RWPE2 (cell line): Measurements from ENCODE around the gene KRTAP4-16.
"Not testable (repeated sequence)": the region's sequence is repeated elsewhere in the genome, so short reads cannot be mapped to it uniquely, and the experiment has no call there.

Experiments
- ATAC-seq: fragments of 200-7000 bp; cut with Tn5 transposase; 3 replicates; pipeline ENCODE4 v1.9.1; 2021; ENCODE audit warnings: low read depth
- DNase-seq: peaks from one replicate; pipeline ENCODE4 v3.0.0-alpha.2; 2020; ENCODE audit warnings: low spot score
- H3K27ac ChIP-seq: fragments of 450-650 bp; 2 replicates; pipeline ENCODE4 v1.5.1; 2017; ENCODE audit warnings: mild to moderate bottlenecking; ENCODE audit not compliant: poor library complexity, severe bottlenecking
- H3K27me3 ChIP-seq: fragments of 250-450 bp; sonication (Bioruptor Pico); 2 replicates; pipeline ENCODE4 v1.5.1; 2021; ENCODE audit warnings: mild to moderate bottlenecking, moderate library complexity; ENCODE audit not compliant: insufficient read depth, poor library complexity, severe bottlenecking
- H3K36me3 ChIP-seq: fragments of 250-450 bp; sonication (Bioruptor Pico); 2 replicates; pipeline ENCODE4 v1.5.1; 2020; ENCODE audit warnings: low read depth, mild to moderate bottlenecking, moderate library complexity
- H3K4me1 ChIP-seq: fragments of 250-450 bp; sonication (Bioruptor Pico); 2 replicates; pipeline ENCODE4 v1.5.1; 2021; ENCODE audit warnings: mild to moderate bottlenecking, moderate library complexity; ENCODE audit not compliant: insufficient read depth, poor library complexity, severe bottlenecking
- H3K4me3 ChIP-seq: fragments of 250-450 bp; sonication (Bioruptor Pico); 2 replicates; pipeline ENCODE4 v1.5.1; 2021; ENCODE audit warnings: mild to moderate bottlenecking, moderate library complexity; ENCODE audit not compliant: severe bottlenecking
- H3K9me3 ChIP-seq: fragments of 250-450 bp; sonication (Bioruptor Pico); 2 replicates; pipeline ENCODE4 v1.5.1; 2021; ENCODE audit warnings: mild to moderate bottlenecking, moderate library complexity; ENCODE audit not compliant: severe bottlenecking
- CTCF ChIP-seq: fragments of 450-650 bp; IDR thresholded peaks from one replicate; pipeline ENCODE4 v1.5.1; 2017; ENCODE audit warnings: mild to moderate bottlenecking, moderate library complexity; ENCODE audit not compliant: poor library complexity, severe bottlenecking

KRTAP4-16 gene

GRCh38 chr17:41101586-41102259, at the start of gene KRTAP4-16:
Gene KRTAP4-16, minus strand, starts transcription at chr17:41102209. Its CDS starts 0 bp downstream, at chr17:41102209.
- Histone ChIP-seq H3K4me3 (no peak within 1 kb of the TSS), H3K27ac (peak within 1 kb of the TSS; percentile 70), H3K9me3 (peaks cover 3% of the 10 kb centered on the region), H3K36me3 (no peaks in the 10 kb centered on the region), H3K27me3 (no peaks in the 10 kb centered on the region), H3K4me1 (peaks cover 33% of the 10 kb centered on the region)
- TF ChIP-seq CTCF: no peak
- ATAC-seq: no peak
- DNase-seq: no peak

- H3K27ac ChIP-seq: no peak overlapping the region
- no peak for TF ChIP-seq CTCF
Observed at GRCh38 chr17:41151525-41151924, 49.5 kb upstream of the KRTAP4-16 start.

GRCh38 chr17:41150026-41150425, 48.0 kb upstream of the KRTAP4-16 start:
- H3K36me3 ChIP-seq: no peaks in the 10 kb centered on the region
- H3K4me1 ChIP-seq: peaks cover 8% of the 10 kb centered on the region
- TF ChIP-seq CTCF: no peak
- DNase-seq: no peak
- H3K9me3 ChIP-seq: no peaks in the 10 kb centered on the region
- H3K4me3 ChIP-seq: no peak overlapping the region
- H3K27ac ChIP-seq: no peak overlapping the region
- ATAC-seq: no peak
- no peaks in the 10 kb centered on the region for H3K27me3 ChIP-seq

More at GRCh38 chr17:41151525-41151924, 49.5 kb upstream of the KRTAP4-16 start:
- H3K27me3 ChIP-seq: no peaks in the 10 kb centered on the region
- H3K4me1 ChIP-seq: peaks cover 8% of the 10 kb centered on the region
- H3K4me3 ChIP-seq: no peak overlapping the region
- H3K9me3 ChIP-seq: no peaks in the 10 kb centered on the region
- DNase-seq: no peak
- no peak for ATAC-seq
- H3K36me3 ChIP-seq: no peaks in the 10 kb centered on the region

- no peak for TF ChIP-seq CTCF
- peaks cover 8% of the 10 kb centered on the region for H3K4me1 ChIP-seq
- no peaks in the 10 kb centered on the region for H3K36me3 ChIP-seq
- H3K27ac ChIP-seq: no peak within 1 kb of the TSS
- H3K4me3 ChIP-seq: no peak within 1 kb of the TSS
- DNase-seq (no peak), ATAC-seq (no peak)
- no peaks in the 10 kb centered on the region for H3K9me3 ChIP-seq
- H3K27me3 ChIP-seq: no peaks in the 10 kb centered on the region
Observed at GRCh38 chr17:41149652-41149985, 47.6 kb upstream of the KRTAP4-16 start, which contains the start of gene KRTAP4-5. Gene KRTAP4-5, minus strand, starts transcription at chr17:41149825. Its CDS starts 58 bp downstream, at chr17:41149767.

- H3K4me3 ChIP-seq, DNase-seq, ATAC-seq, H3K9me3 ChIP-seq, H3K4me1 ChIP-seq, H3K27ac ChIP-seq, H3K36me3 ChIP-seq, H3K27me3 ChIP-seq: not testable (repeated sequence)
Observed at GRCh38 chr17:41148971-41149651, 47.1 kb upstream of the KRTAP4-16 start.
